HCT116 (cell line): ENCODE data around the gene SRSF2. TPM values are rescaled to one million over a fixed set of nuclear protein-coding genes. Genes with fewer than 3 reads are reported as not detected.

Experiments used
- ATAC-seq: fragments of 200-7000 bp; cut with Tn5 transposase; 2 replicates; pipeline ENCODE4 v1.9.1; 2020; ENCODE audit warnings: mild to moderate bottlenecking, moderate library complexity
- BruUV-seq: library from RNA; stranded (reverse); fragments of 400-500 nt; replicated peaks from 2 replicates; lab custom pipeline; 2021; lab: Mats Ljungman, UMichigan
- CTCF ChIA-PET: fragments of 300-600 bp; sonication (Branson Sonifier 250); formaldehyde crosslinking; loops from one replicate; lab custom pipeline; 2021; ENCODE audit warnings: antibody characterized with exemption; lab: Charles Lee
- POLR2A ChIA-PET: fragments of 300-600, 350-600 bp; sonication (Branson Sonifier 250); formaldehyde crosslinking; loops from one replicate; lab custom pipeline; 2021; ENCODE audit warnings: antibody characterized with exemption; lab: Charles Lee
- RAD21 ChIA-PET, 2 experiments: fragments of 300-600 bp; sonication (Branson Sonifier 250); formaldehyde crosslinking; loops; one replicate each; lab custom pipeline; 2023; ENCODE audit warnings: low total read pairs in 2 of 2; ENCODE audit not compliant: uncharacterized antibody in 2 of 2, unreplicated experiment in 2 of 2, low non-redundant PET in 1 of 2; lab: Charles Lee
- DNase-seq: peaks from one replicate; pipeline ENCODE4 v3.0.0-alpha.2; 2010; ENCODE audit warnings: low read depth, low spot score
- H2AFZ ChIP-seq: fragments of 200-600 bp; shearing (Covaris generic), sonication (generic); 2 replicates; pipeline ENCODE4 v1.6.1; 2017; ENCODE audit warnings: low read depth, mixed run types, mixed read lengths, antibody characterized with exemption, low read length; ENCODE audit not compliant: poor library complexity, severe bottlenecking
- H3K27ac ChIP-seq: 2 replicates; pipeline ENCODE4 v1.5.1; 2012; ENCODE audit warnings: low read depth, low read length
- H3K27me3 ChIP-seq: fragments of 200-600 bp; sonication (generic); 2 replicates; pipeline ENCODE4 v1.6.1; 2016; ENCODE audit warnings: mixed run types, low read length, mixed read lengths; ENCODE audit not compliant: insufficient read depth
- H3K36me3 ChIP-seq, 2 experiments: fragments of 200-500 bp in 1 of 2; fragments of 200-600 bp in 1 of 2; sonication (Bioruptor generic) in 1 of 2; sonication (generic) in 1 of 2; 2 replicates each; pipeline versions ENCODE4 v1.5.1 to v1.6.1; 2014 to 2016; ENCODE audit warnings: low read length in 2 of 2, inconsistent platforms in 1 of 2, mixed read lengths in 1 of 2, mixed run types in 1 of 2; ENCODE audit not compliant: insufficient read depth in 2 of 2, control insufficient read depth in 1 of 2
- H3K4me1 ChIP-seq, 2 experiments: fragments of 200-600 bp in 1 of 2; sonication (generic) in 1 of 2; 2 replicates each; pipeline versions ENCODE4 v1.5.1 to v1.6.1; 2012 to 2017; ENCODE audit warnings: low read length in 2 of 2, inconsistent platforms in 1 of 2, mild to moderate bottlenecking in 1 of 2, mixed read lengths in 1 of 2, mixed run types in 1 of 2, moderate library complexity in 1 of 2; ENCODE audit not compliant: insufficient read depth in 2 of 2, control insufficient read depth in 1 of 2
- H3K4me2 ChIP-seq: fragments of 200-600 bp; sonication (generic); 2 replicates; pipeline ENCODE4 v1.6.1; 2017; ENCODE audit warnings: mixed run types, low read length, mixed read lengths
- H3K4me3 ChIP-seq, 2 experiments: fragments of 200-600 bp in 1 of 2; sonication (generic) in 1 of 2; replicated peaks in 1 of 2; 2 replicates each; pipeline ENCODE4 v1.5.1; 2011 to 2016; ENCODE audit warnings: low read length in 2 of 2, control low read depth in 1 of 2, low read depth in 1 of 2, mild to moderate bottlenecking in 1 of 2, mixed read lengths in 1 of 2, mixed run types in 1 of 2
- H3K79me2 ChIP-seq: fragments of 200-600 bp; sonication (generic); 2 replicates; pipeline ENCODE4 v1.6.1; 2017; ENCODE audit warnings: mild to moderate bottlenecking, mixed run types, low read length, moderate library complexity, mixed read lengths; ENCODE audit not compliant: insufficient read depth
- H3K9ac ChIP-seq: fragments of 200-600 bp; sonication (generic); 2 replicates; pipeline ENCODE4 v1.6.1; 2016; ENCODE audit warnings: low read length, mixed read lengths
- H3K9me2 ChIP-seq: fragments of 200-600 bp; sonication (generic), shearing (Covaris generic); 2 replicates; pipeline ENCODE4 v1.6.1; 2017; ENCODE audit warnings: mixed run types, mild to moderate bottlenecking, moderate library complexity; ENCODE audit not compliant: insufficient read depth
- H3K9me3 ChIP-seq, 2 experiments: fragments of 200-500 bp in 1 of 2; fragments of 200-600 bp in 1 of 2; sonication (Bioruptor generic) in 1 of 2; sonication (generic) in 1 of 2; 2 replicates each; pipeline ENCODE4 v1.6.1; 2014 to 2017; ENCODE audit warnings: low read length in 2 of 2, mixed read lengths in 2 of 2, inconsistent platforms in 1 of 2, low read depth in 1 of 2, mild to moderate bottlenecking in 1 of 2, mixed run types in 1 of 2, moderate library complexity in 1 of 2; ENCODE audit not compliant: control insufficient read depth in 1 of 2, insufficient read depth in 1 of 2
- H4K20me1 ChIP-seq: fragments of 200-600 bp; sonication (generic), shearing (Covaris generic); 2 replicates; pipeline ENCODE4 v1.6.1; 2017; ENCODE audit warnings: mixed run types, mild to moderate bottlenecking, moderate library complexity; ENCODE audit not compliant: insufficient read depth
- CBX3 ChIP-seq: IDR thresholded peaks from 2 replicates; pipeline ENCODE4 v1.6.1; 2012; ENCODE audit warnings: low read depth
- CEBPB ChIP-seq: IDR thresholded peaks from 2 replicates; pipeline ENCODE4 v1.6.1; 2012; ENCODE audit warnings: low read depth
- ELF1 ChIP-seq: IDR thresholded peaks from 2 replicates; pipeline ENCODE4 v1.6.1; 2012; ENCODE audit warnings: low read depth, borderline replicate concordance
- EZH2 ChIP-seq: fragments of 200-600 bp; sonication (generic); IDR thresholded peaks from 2 replicates; pipeline ENCODE4 v1.6.1; 2017; ENCODE audit warnings: antibody characterized with exemption, mixed run types
- EZH2phosphoT487 ChIP-seq: fragments of 200-600 bp; IDR thresholded peaks from 2 replicates; pipeline ENCODE4 v1.6.1; 2018; ENCODE audit warnings: antibody characterized with exemption, borderline replicate concordance
- FOSL1 ChIP-seq: IDR thresholded peaks from 2 replicates; pipeline ENCODE4 v1.6.1; 2012; ENCODE audit warnings: low read depth
- POLR2A ChIP-seq: IDR thresholded peaks from 2 replicates; pipeline ENCODE4 v1.7.0; 2011; ENCODE audit warnings: borderline replicate concordance; ENCODE audit not compliant: insufficient read depth, insufficient read length; ENCODE audit errors: extremely low read depth
- REST ChIP-seq: IDR thresholded peaks from 2 replicates; pipeline ENCODE4 v1.6.1; 2012; ENCODE audit warnings: low read depth
- SIN3A ChIP-seq: IDR thresholded peaks from 2 replicates; pipeline ENCODE4 v1.6.1; 2012; ENCODE audit warnings: low read depth
- SP1 ChIP-seq: IDR thresholded peaks from 2 replicates; pipeline ENCODE4 v1.6.1; 2012; ENCODE audit warnings: low read depth
- TCF7L2 ChIP-seq: IDR thresholded peaks from 2 replicates; pipeline ENCODE4 v1.7.0; 2011; ENCODE audit warnings: borderline replicate concordance, inconsistent platforms; ENCODE audit not compliant: insufficient read depth, insufficient read length; ENCODE audit errors: extremely low read depth
- YY1 ChIP-seq: IDR thresholded peaks from 2 replicates; pipeline ENCODE4 v1.6.1; 2011; ENCODE audit warnings: low read length, low read depth, moderate library complexity, mild to moderate bottlenecking; ENCODE audit not compliant: insufficient replicate concordance; ENCODE audit errors: extremely low read depth
- ZFX ChIP-seq: fragments of 450-650 bp; IDR thresholded peaks from 2 replicates; pipeline ENCODE4 v1.6.1; 2017
- ZNF274 ChIP-seq: fragments of 200-500 bp; sonication (Bioruptor generic); IDR thresholded peaks from 2 replicates; pipeline ENCODE4 v1.6.1; 2014; ENCODE audit warnings: mild to moderate bottlenecking, low read depth, low read length, inconsistent platforms
- intact Hi-C: fragments of 100-400 bp; cut with micrococcal nuclease; formaldehyde crosslinking; loops from 2 replicates; pipeline ENCODE4 v1.10.0; 2022
- total RNA-seq: library from RNA; stranded (reverse); gene quantifications from one replicate; pipeline ENCODE4 v1.2.1, GENCODE V29; 2021; ENCODE audit not compliant: unreplicated experiment
- TF ChIP-seq, protein P1 (sequence below): IDR thresholded peaks from 2 replicates; pipeline ENCODE4 v1.6.1; 2011; ENCODE audit warnings: mild to moderate bottlenecking, low read length, moderate library complexity; ENCODE audit not compliant: insufficient replicate concordance; ENCODE audit errors: extremely low read depth
- TF ChIP-seq, protein P2 (sequence below): IDR thresholded peaks from 2 replicates; pipeline ENCODE4 v1.6.1; 2012
- TF ChIP-seq, protein P3 (sequence below): IDR thresholded peaks from 2 replicates; pipeline ENCODE4 v1.6.1; 2012

Gene SRSF2
- total RNA-seq, 1 experiment from 2014 or later, result 422 TPM

- TF ChIP-seq, protein P1, sequence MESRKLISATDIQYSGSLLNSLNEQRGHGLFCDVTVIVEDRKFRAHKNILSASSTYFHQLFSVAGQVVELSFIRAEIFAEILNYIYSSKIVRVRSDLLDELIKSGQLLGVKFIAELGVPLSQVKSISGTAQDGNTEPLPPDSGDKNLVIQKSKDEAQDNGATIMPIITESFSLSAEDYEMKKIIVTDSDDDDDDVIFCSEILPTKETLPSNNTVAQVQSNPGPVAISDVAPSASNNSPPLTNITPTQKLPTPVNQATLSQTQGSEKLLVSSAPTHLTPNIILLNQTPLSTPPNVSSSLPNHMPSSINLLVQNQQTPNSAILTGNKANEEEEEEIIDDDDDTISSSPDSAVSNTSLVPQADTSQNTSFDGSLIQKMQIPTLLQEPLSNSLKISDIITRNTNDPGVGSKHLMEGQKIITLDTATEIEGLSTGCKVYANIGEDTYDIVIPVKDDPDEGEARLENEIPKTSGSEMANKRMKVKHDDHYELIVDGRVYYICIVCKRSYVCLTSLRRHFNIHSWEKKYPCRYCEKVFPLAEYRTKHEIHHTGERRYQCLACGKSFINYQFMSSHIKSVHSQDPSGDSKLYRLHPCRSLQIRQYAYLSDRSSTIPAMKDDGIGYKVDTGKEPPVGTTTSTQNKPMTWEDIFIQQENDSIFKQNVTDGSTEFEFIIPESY, result no peak
- TF ChIP-seq TCF7L2, result no peak
- no peak for TF ChIP-seq SP1
- no peak for TF ChIP-seq ELF1
Observed at GRCh38 chr17:76726776-76727718, 10.1 kb downstream of the SRSF2 start, which contains the start of gene METTL23 (continued).

GRCh38 chr17:76726231-76726775, 10.8 kb downstream of the SRSF2 start, which contains the start of gene JMJD6:
TSS of gene JMJD6 (minus strand) at chr17:76726606. CDS start at chr17:76726475, 131 bp downstream.
- Histone ChIP-seq H3K27ac (peak within 1 kb of the TSS; percentile 99), H3K4me2 (peak within 1 kb of the TSS; percentile 93), H3K9ac (peak within 1 kb of the TSS; percentile 99), H3K9me2 (no peaks in the 10 kb centered on the region), H3K79me2 (peaks cover 92% of the 10 kb centered on the region), H3K4me3 (peak within 1 kb of the TSS; percentile 97), H3K4me1 (peaks cover 13 to 21% of the 10 kb centered on the region in 2 experiments), H3K36me3 (peaks cover 33 to 45% of the 10 kb centered on the region in 2 experiments), H2AFZ (no peak within 1 kb of the TSS), H3K27me3 (no peaks in the 10 kb centered on the region), H4K20me1 (peaks cover 7% of the 10 kb centered on the region; the same call in 1 of the 2 replicates), H3K9me3 (no peaks in the 10 kb centered on the region)
- ChIA-PET RAD21 (no interaction called here), POLR2A (interaction anchor here (1.5 to 2.9 kb wide), 2 partner anchors 9 to 10 kb away, joined by 8 to 27 read pairs; partner anchors contain the start of genes MFSD11 and SRSF2), CTCF (interaction anchor here (0.9 kb wide), 1 partner anchor 202 kb away, joined by 3 read pairs; no protein-coding TSS in a partner anchor)
- ATAC-seq, result peak; percentile 90
- peak; percentile 97 for DNase-seq
- intact Hi-C loops, result loop anchor here (2.0 kb wide), 2 partner anchors 330 to 340 kb away; no protein-coding TSS in a partner anchor
- TSS peak; percentile 71 for BruUV-seq
- peak; percentile 39 for TF ChIP-seq POLR2A
- TF ChIP-seq CEBPB, result no peak
- TF ChIP-seq SIN3A, result peak; percentile 86; the same call in 1 of the 2 replicates
- TF ChIP-seq EZH2, result no peak
- TF ChIP-seq SP1, result peak; percentile 89
- no peak for TF ChIP-seq REST
- no peak for TF ChIP-seq CBX3
- no peak for TF ChIP-seq FOSL1
- peak; percentile 88 for TF ChIP-seq TCF7L2
- TF ChIP-seq YY1, result peak; percentile 98
- no peak for TF ChIP-seq ZNF274
- TF ChIP-seq EZH2phosphoT487, result no peak
- TF ChIP-seq, protein P2, sequence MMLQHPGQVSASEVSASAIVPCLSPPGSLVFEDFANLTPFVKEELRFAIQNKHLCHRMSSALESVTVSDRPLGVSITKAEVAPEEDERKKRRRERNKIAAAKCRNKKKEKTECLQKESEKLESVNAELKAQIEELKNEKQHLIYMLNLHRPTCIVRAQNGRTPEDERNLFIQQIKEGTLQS, result no peak
- TF ChIP-seq, protein P3, sequence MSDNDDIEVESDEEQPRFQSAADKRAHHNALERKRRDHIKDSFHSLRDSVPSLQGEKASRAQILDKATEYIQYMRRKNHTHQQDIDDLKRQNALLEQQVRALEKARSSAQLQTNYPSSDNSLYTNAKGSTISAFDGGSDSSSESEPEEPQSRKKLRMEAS, result peak; percentile 17; the same call in 1 of the 2 replicates
- peak; percentile 82; the same call in 1 of the 2 replicates for TF ChIP-seq ZFX
